GM23338 (cell line): ENCODE data around the gene PPP2CA. TPM values are rescaled to one million over a fixed set of nuclear protein-coding genes. Genes with fewer than 3 reads are reported as not detected.

ENCODE experiments used
- ATAC-seq: fragments of 200-7000 bp; cut with Tn5 transposase; 3 replicates; pipeline ENCODE4 v1.9.1; 2020
- DNase-seq: peaks from one replicate; pipeline ENCODE4 v3.0.0-alpha.2; 2015; ENCODE audit warnings: low spot score
- H2AFZ ChIP-seq: fragments of 200-600 bp; sonication (generic); 2 replicates; pipeline ENCODE4 v1.8.0; 2016; ENCODE audit warnings: antibody characterized with exemption, mild to moderate bottlenecking, moderate library complexity
- H3F3A ChIP-seq: fragments of 200-600 bp; sonication (generic); replicated peaks from 2 replicates; pipeline ENCODE4 v1.8.0; 2017; ENCODE audit warnings: antibody characterized with exemption, mixed run types, low read depth
- H3K27ac ChIP-seq: fragments of 200-600 bp; sonication (generic); 2 replicates; pipeline ENCODE4 v1.6.1; 2016; ENCODE audit warnings: low read depth
- H3K27me3 ChIP-seq: fragments of 200-600 bp; sonication (generic); 2 replicates; pipeline ENCODE4 v1.8.0; 2016; ENCODE audit warnings: mild to moderate bottlenecking, mixed run types, moderate library complexity; ENCODE audit not compliant: insufficient read depth
- H3K36me3 ChIP-seq: fragments of 200-600 bp; sonication (generic); 2 replicates; pipeline ENCODE4 v1.8.0; 2016; ENCODE audit warnings: mild to moderate bottlenecking; ENCODE audit not compliant: insufficient read depth
- H3K4me1 ChIP-seq: fragments of 200-600 bp; sonication (generic); 2 replicates; pipeline ENCODE4 v1.8.0; 2016; ENCODE audit warnings: mild to moderate bottlenecking, moderate library complexity; ENCODE audit not compliant: insufficient read depth
- H3K4me2 ChIP-seq: fragments of 200-600 bp; sonication (generic); 2 replicates; pipeline ENCODE4 v1.7.1; 2017; ENCODE audit warnings: mixed run types
- H3K4me3 ChIP-seq: fragments of 200-600 bp; sonication (generic); 2 replicates; pipeline ENCODE4 v1.6.1; 2016; ENCODE audit warnings: mixed run types
- H3K79me2 ChIP-seq: fragments of 200-600 bp; sonication (generic); replicated peaks from 2 replicates; pipeline ENCODE4 v1.8.0; 2017; ENCODE audit warnings: mild to moderate bottlenecking; ENCODE audit not compliant: insufficient read depth
- H3K9me2 ChIP-seq: fragments of 200-600 bp; sonication (generic); 2 replicates; pipeline ENCODE4 v1.8.0; 2017; ENCODE audit not compliant: insufficient read depth
- H4K20me1 ChIP-seq: fragments of 200-600 bp; sonication (generic); replicated peaks from 2 replicates; pipeline ENCODE4 v1.8.0; 2017; ENCODE audit warnings: mild to moderate bottlenecking; ENCODE audit not compliant: insufficient read depth
- H3K27ac Mint-ChIP-seq: 2 replicates; pipeline ENCODE4 v1.8.0; 2020; ENCODE audit warnings: inconsistent platforms, mild to moderate bottlenecking, moderate library complexity, mixed read lengths
- H3K27me3 Mint-ChIP-seq: 3 replicates; pipeline ENCODE4 v1.8.0; 2022; ENCODE audit warnings: low read depth, mild to moderate bottlenecking, moderate library complexity, mixed read lengths, inconsistent platforms; ENCODE audit not compliant: insufficient read depth, poor library complexity
- H3K36me3 Mint-ChIP-seq: 3 replicates; pipeline ENCODE4 v1.8.0; 2021; ENCODE audit warnings: low read depth, mild to moderate bottlenecking, inconsistent platforms, moderate library complexity, mixed read lengths
- H3K4me1 Mint-ChIP-seq: 3 replicates; pipeline ENCODE4 v1.8.0; 2020; ENCODE audit warnings: mild to moderate bottlenecking, inconsistent platforms, mixed read lengths
- H3K4me3 Mint-ChIP-seq: 3 replicates; pipeline ENCODE4 v1.8.0; 2021; ENCODE audit warnings: moderate library complexity, mild to moderate bottlenecking, inconsistent platforms, mixed read lengths
- H3K9me3 Mint-ChIP-seq: 3 replicates; pipeline ENCODE4 v1.8.0; 2020; ENCODE audit warnings: moderate library complexity, mild to moderate bottlenecking, inconsistent platforms, mixed read lengths
- EZH2 ChIP-seq: fragments of 200-600 bp; sonication (generic); IDR thresholded peaks from one replicate; pipeline ENCODE4 v1.8.0; 2017; ENCODE audit warnings: antibody characterized with exemption, mild to moderate bottlenecking, low read depth; ENCODE audit not compliant: unreplicated experiment
- EZH2phosphoT487 ChIP-seq: fragments of 200-600 bp; sonication (generic); IDR thresholded peaks from one replicate; pipeline ENCODE4 v1.8.1; 2018; ENCODE audit warnings: antibody characterized with exemption; ENCODE audit not compliant: unreplicated experiment
- JUNB ChIP-seq: IDR thresholded peaks from one replicate; pipeline ENCODE4 v1.6.1; 2016; ENCODE audit warnings: antibody characterized with exemption; ENCODE audit not compliant: unreplicated experiment
- NANOG ChIP-seq: IDR thresholded peaks from 2 replicates; pipeline ENCODE4 v1.6.1; 2016; ENCODE audit warnings: antibody characterized with exemption, borderline replicate concordance
- POLR2AphosphoS5 ChIP-seq: IDR thresholded peaks from 2 replicates; pipeline ENCODE4 v1.6.1; 2016; ENCODE audit warnings: antibody characterized with exemption, low read depth
- STAT1 ChIP-seq: IDR thresholded peaks from one replicate; pipeline ENCODE4 v1.6.1; 2016; ENCODE audit warnings: antibody characterized with exemption; ENCODE audit not compliant: unreplicated experiment
- ZNF331 ChIP-seq: fragments of 250-450 bp; sonication (Bioruptor Pico); IDR thresholded peaks from 2 replicates; pipeline ENCODE4 v1.5.0; 2020; ENCODE audit warnings: low read depth, mild to moderate bottlenecking, moderate library complexity
- polyA plus RNA-seq: library from polyadenylated mRNA; unstranded; fragments of >200 nt; fragmentation: Nextera tagmentation; extraction: Ambion mirVana; gene quantifications from 2 replicates; pipeline ENCODE4 v1.2.1, GENCODE V29; 2016
- total RNA-seq: library from RNA; depleted of rRNA; stranded (reverse); fragments of >200 nt; shearing (Covaris generic); gene quantifications from 2 replicates; pipeline ENCODE4 v1.2.3, GENCODE V29; 2014
- TF ChIP-seq, protein P1 (sequence below): IDR thresholded peaks from one replicate; pipeline ENCODE4 v1.6.1; 2018; ENCODE audit warnings: antibody characterized with exemption; ENCODE audit not compliant: unreplicated experiment

PPP2CA gene
- total and polyA plus RNA-seq, 2 experiments from 2014 or later: 131 to 316 TPM

GRCh38 chr5:134252671-134253070 is 26.8 kb upstream of the PPP2CA start:
- H3K36me3 Mint-ChIP-seq: no peaks in the 10 kb centered on the region
- H3K27ac Mint-ChIP-seq: no peak overlapping the region
- Histone ChIP-seq H3K79me2 (no peaks in the 10 kb centered on the region), H3K27me3 (no peaks in the 10 kb centered on the region), H2AFZ (0 out of 2 replicates have a peak overlapping the region, but pooled peaks have one; percentile 38), H3K4me2 (no peak overlapping the region), H3K4me1 (peaks cover 4% of the 10 kb centered on the region; the same call in 1 of the 2 replicates), H3K4me3 (no peak overlapping the region), H3K36me3 (no peaks in the 10 kb centered on the region), H3K27ac (no peak overlapping the region), H3K9me2 (no peaks in the 10 kb centered on the region), H3F3A (no peaks in the 10 kb centered on the region), H4K20me1 (no peaks in the 10 kb centered on the region)
- DNase-seq: no peak
- no peaks in the 10 kb centered on the region for H3K27me3 Mint-ChIP-seq
- ATAC-seq: no peak
- H3K4me1 Mint-ChIP-seq: peaks cover 4% of the 10 kb centered on the region; the same call in 2 of the 3 replicates
- H3K4me3 Mint-ChIP-seq: no peak overlapping the region
- H3K9me3 Mint-ChIP-seq: no peaks in the 10 kb centered on the region
- TF ChIP-seq JUNB (no peak), ZNF331 (CRISPR knock-in tag) (no peak), NANOG (no peak)

- no peak overlapping the region for H3K4me3 Mint-ChIP-seq
- no peaks in the 10 kb centered on the region for H3K27me3 Mint-ChIP-seq
- TF ChIP-seq POLR2AphosphoS5 (no peak), EZH2phosphoT487 (no peak), JUNB (no peak), EZH2 (no peak), STAT1 (no peak), ZNF331 (CRISPR knock-in tag) (no peak)
- TF ChIP-seq, protein P1, sequence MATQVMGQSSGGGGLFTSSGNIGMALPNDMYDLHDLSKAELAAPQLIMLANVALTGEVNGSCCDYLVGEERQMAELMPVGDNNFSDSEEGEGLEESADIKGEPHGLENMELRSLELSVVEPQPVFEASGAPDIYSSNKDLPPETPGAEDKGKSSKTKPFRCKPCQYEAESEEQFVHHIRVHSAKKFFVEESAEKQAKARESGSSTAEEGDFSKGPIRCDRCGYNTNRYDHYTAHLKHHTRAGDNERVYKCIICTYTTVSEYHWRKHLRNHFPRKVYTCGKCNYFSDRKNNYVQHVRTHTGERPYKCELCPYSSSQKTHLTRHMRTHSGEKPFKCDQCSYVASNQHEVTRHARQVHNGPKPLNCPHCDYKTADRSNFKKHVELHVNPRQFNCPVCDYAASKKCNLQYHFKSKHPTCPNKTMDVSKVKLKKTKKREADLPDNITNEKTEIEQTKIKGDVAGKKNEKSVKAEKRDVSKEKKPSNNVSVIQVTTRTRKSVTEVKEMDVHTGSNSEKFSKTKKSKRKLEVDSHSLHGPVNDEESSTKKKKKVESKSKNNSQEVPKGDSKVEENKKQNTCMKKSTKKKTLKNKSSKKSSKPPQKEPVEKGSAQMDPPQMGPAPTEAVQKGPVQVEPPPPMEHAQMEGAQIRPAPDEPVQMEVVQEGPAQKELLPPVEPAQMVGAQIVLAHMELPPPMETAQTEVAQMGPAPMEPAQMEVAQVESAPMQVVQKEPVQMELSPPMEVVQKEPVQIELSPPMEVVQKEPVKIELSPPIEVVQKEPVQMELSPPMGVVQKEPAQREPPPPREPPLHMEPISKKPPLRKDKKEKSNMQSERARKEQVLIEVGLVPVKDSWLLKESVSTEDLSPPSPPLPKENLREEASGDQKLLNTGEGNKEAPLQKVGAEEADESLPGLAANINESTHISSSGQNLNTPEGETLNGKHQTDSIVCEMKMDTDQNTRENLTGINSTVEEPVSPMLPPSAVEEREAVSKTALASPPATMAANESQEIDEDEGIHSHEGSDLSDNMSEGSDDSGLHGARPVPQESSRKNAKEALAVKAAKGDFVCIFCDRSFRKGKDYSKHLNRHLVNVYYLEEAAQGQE: no peak
- no peak overlapping the region for H3K4me3 ChIP-seq
- DNase-seq: no peak
- no peaks in the 10 kb centered on the region for H3K36me3 Mint-ChIP-seq
- H3K36me3 ChIP-seq: no peaks in the 10 kb centered on the region
- peaks cover 16% of the 10 kb centered on the region for H3K4me1 ChIP-seq
- H3F3A ChIP-seq: no peaks in the 10 kb centered on the region
- no peaks in the 10 kb centered on the region for H3K27me3 ChIP-seq
- no peaks in the 10 kb centered on the region for H3K79me2 ChIP-seq
- ATAC-seq: no peak
- H3K9me3 Mint-ChIP-seq: no peaks in the 10 kb centered on the region
- H3K9me2 ChIP-seq: no peaks in the 10 kb centered on the region
- H3K27ac Mint-ChIP-seq: no peak overlapping the region
- H2AFZ ChIP-seq: no peak overlapping the region
- peaks cover 16% of the 10 kb centered on the region for H3K4me1 Mint-ChIP-seq
- no peaks in the 10 kb centered on the region for H4K20me1 ChIP-seq
- H3K27ac ChIP-seq: no peak overlapping the region
- no peak overlapping the region for H3K4me2 ChIP-seq
Measured at GRCh38 chr5:134250949-134251348, 25.1 kb upstream of the PPP2CA start.
